GM18508 (cell line): Measurements from ENCODE around the gene ZNF649.

ENCODE experiments used
- ATAC-seq: cut with Tn5 transposase; IDR thresholded peaks from one replicate; pipeline ENCODE4 v1.9.1; 2021; ENCODE audit warnings: moderate number of reproducible peaks; ENCODE audit not compliant: insufficient read depth, unreplicated experiment

The ZNF649 gene

DNA sequence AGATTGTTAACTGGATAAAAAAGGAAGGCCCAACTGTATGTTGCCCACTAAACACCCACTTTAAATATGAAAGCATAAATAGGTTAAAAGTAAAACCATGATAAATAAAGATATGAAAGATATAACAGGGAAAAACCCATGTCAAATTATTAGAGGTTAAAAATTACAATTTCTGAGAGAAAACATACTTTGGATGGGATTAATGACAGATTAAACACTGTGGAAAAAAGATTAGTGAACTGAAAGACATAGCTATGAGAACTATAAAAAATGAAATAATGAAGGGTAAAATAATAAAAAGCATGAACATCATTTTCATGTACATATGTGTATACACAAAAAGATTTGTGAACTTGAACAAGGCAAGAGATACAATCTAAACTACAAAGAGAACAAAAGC lies 14.9 kb downstream of the ZNF649 start:
- no peak for ATAC-seq

DNA sequence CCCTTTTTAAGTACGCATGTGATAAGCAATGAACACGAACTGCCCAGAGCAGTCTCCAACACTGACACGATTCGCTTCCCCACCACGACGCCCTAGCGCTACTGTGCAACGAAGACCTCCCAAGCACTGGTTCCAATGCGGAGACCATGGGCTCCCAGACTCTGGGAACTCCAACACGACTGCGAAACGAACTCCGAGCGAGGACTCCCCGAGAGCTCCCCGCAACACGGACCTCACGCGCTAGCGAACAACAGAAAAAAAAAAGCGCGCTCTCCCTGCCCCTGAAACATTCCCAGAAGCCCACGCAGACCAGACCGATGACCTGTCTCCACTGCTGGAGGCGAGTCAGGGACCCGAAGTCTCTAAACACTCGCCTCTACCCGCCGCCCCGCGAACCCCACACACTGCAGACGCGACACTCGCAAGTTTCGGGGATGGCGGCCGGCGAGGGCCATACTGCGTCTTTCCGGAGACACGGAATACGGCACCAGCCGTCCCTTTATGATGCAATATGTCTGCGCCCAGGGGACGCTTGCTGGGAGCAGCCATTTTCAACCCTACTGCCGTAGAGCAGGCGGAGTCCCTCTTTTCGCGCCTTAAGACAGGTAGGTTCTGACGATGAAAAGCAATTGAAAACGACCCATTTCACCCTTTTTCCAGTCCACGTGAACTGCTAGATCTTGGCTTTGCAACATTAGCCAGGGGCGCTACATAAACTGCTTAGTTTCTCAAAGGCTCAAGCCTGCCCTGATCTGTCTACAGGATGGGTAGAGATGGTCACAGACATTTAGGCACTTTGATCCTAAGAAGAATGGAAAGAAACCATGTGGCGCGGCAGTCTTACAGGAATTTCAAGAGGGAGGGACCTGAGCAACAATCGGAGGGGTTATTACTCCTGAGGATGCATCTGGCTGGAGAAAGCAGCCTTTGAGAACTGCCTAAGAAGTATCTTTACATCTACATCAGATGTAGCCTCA lies 17.0 kb downstream of the ZNF649 start, which contains the start of gene ZNF577:
Gene ZNF577 (minus strand): TSS at position 430 of the 977 bp plus-strand sequence. CDS start 7,569 bp downstream, outside the sequence.
- ATAC-seq: no peak

DNA sequence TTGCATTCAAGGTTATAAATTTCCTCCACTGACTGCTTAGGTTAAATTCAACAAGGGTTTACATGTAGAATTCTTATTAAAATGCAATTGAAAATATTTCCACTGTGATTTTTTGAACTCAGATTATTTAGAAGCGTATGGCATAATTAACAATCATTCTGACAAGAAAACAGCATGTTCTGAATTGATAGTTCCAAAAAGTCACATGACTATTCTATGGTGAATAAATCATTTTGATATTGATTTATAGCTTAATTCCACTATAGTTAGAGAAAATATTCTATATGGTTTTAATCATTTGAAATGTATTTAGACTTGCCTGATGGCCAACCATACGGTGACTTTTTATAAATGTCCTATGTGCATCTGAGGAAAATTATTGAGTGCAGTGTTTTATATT lies 20.1 kb downstream of the ZNF649 start:
- ATAC-seq: no peak

DNA sequence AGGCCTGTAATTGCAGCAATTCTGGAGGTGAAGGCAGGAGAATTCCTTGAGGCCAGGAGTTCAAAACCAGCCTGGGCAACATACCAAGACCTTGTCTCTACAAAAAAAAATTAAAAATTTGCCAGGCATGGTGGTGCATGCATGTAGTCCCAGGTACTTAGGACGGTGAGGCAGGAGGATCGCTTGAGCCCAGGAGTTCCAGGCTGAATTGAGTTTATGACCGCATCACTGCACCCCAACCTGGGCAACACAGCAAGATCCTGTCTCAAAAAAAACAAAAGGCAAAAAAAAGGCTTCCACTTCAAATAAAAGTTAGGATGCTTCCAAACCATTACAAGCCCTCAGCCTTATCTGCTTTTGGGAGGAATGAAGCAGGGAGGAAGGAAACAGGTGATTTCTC lies 22.3 kb downstream of the ZNF649 start:
- ATAC-seq: no peak

DNA sequence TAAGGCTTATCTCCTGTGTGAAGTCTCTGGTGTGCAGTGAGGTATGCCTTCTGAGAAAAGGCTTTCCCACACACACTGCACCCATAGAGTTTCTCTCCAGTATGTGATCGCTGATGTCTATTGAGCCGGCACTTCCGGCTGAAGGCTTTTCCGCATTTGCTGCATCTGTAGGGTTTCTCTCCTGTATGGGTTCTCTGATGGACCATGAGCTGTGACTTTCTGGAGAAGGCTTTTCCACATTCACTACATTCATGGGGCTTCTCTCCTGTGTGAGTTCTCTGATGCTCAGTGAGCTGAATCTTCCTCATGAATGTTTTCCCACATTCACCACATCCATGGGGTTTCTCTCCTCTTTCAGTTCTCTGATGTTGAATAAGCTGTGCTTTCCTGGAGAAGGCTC lies 31.7 kb downstream of the ZNF649 start:
- ATAC-seq: no peak

DNA sequence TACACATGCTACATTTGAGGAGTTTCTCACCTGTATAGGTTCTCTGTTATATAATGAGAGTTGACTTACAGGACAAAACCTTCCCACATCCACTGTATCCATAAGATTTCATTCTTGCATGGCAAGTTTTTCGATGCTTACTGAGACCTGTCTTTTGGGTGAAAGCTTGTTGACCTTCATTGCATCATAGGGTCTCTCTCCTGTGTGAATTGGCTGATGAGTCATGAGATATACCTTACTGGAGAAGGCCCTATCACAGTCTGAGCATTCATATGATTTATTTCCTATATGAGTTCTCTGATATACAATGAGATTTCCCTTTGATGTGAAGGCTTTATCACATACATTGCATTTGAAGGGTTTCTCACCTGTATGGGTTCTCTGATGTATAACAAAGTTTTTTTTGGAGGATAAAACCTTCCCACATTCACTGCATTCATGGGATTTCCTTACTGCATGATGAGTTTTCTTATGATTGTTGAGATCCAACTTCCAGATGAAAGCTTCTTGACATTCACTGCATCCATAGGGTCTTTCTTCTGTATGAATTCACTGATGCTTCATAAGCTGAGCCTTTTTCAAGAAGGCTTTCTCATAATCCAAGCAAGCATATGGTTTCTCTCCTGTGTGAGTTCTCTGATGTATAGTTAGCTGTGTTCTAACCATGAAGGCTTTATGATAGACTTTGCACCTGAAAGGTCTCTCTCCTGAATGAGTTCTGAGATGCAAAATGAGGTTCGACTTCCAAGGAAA lies 42.8 kb downstream of the ZNF649 start:
- no peak for ATAC-seq
